Jurkat, Clone E6-1 (cell line): ENCODE results near the gene SLCO2B1. TPM values are rescaled to one million over a fixed set of nuclear protein-coding genes. Genes with fewer than 3 reads are reported as not detected.
"Not testable (repeated sequence)": the region's sequence is repeated elsewhere in the genome, so short reads cannot be mapped to it uniquely, and the experiment has no call there.

Source experiments
- DNase-seq: peaks from one replicate; pipeline ENCODE4 v3.0.0-alpha.2; 2011; ENCODE audit warnings: low read depth, low spot score
- H3K4me3 ChIP-seq: 2 replicates; pipeline ENCODE4 v1.5.1; 2011; ENCODE audit warnings: mild to moderate bottlenecking, low read length, control low read depth, moderate library complexity
- polyA plus RNA-seq: library from polyadenylated mRNA; unstranded; fragments of >200 nt; gene quantifications from one replicate; pipeline ENCODE4 v1.2.1, GENCODE V29; 2012; ENCODE audit warnings: missing spikeins; ENCODE audit not compliant: insufficient read length, insufficient read depth

SLCO2B1 gene
- polyA plus RNA-seq: not detected

GRCh38 chr11:75150879-75151278, at the start of gene SLCO2B1:
Gene SLCO2B1, plus strand, starts transcription at chr11:75151107. Its CDS starts 275 bp downstream, at chr11:75151382.
- H3K4me3 ChIP-seq: no peak within 1 kb of the TSS
- DNase-seq: no peak

DNA sequence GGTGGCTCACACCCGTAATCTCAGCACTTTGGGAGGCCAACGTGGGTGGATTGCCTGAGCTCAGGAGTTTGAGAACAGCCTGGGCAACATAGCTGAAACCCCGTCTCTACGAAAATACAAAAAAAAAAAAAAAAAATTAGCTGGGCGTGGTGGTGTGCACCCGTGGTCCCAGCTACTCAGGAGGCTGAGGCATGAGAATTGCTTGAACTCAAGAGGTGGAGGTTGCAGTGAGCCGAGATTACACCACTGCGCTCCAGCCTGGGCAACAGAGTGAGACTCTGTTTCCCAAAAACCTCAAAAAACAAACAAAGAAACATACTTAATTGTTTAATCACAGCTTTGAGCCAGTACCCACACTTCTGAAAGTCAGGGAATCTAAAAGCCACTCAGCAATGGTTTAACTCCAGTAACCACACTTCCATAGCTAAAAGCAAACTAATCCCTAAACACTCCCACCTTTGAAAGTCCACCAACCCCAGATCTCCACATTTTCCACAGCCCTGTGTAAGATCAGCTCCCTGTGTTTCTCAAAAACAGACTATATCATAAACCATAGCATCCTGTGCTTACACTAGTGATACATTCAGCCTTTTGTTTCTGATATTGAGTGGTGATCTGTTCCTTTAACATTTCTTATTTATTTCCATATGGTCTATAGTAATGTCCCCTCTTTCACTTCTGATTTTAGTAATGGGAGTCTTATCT, 49.3 kb upstream of the SLCO2B1 start:
- no peak overlapping the region for H3K4me3 ChIP-seq

GRCh38 chr11:75103380-75104026, 47.4 kb upstream of the SLCO2B1 start:
- H3K4me3 ChIP-seq: no peak overlapping the region
- DNase-seq: no peak

More for the DNA sequence above, 49.3 kb upstream of the SLCO2B1 start:
- no peak for DNase-seq

- H3K4me3 ChIP-seq: no peak overlapping the region
- no peak for DNase-seq
Observed at GRCh38 chr11:75105462-75105925, 45.4 kb upstream of the SLCO2B1 start.

- not testable (repeated sequence) for H3K4me3 ChIP-seq, DNase-seq
Observed at GRCh38 chr11:75105967-75106681, 44.8 kb upstream of the SLCO2B1 start.

DNA sequence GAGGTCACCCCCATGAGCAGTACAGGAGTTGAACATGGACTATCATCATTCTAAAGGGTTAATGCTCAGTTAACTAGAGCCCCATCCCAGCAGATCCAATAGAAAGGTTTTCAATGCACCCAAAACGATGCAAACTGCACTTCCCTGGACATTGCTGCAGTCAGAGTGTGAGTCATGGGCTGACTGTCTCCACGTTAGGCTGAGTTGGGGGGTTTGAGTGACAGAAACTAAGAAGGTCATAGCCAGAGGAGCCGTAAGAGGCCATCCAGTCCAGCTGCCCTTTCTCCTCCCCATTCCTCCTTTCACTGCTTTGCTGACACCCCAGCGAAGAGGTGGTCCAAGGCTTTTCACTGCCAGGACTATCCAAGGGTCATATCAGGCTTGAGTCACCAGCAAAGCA, 43.7 kb upstream of the SLCO2B1 start:
- DNase-seq: no peak
- H3K4me3 ChIP-seq: no peak overlapping the region

GRCh38 chr11:75112200-75112599, 38.7 kb upstream of the SLCO2B1 start:
- DNase-seq: no peak
- H3K4me3 ChIP-seq: no peak overlapping the region

DNA sequence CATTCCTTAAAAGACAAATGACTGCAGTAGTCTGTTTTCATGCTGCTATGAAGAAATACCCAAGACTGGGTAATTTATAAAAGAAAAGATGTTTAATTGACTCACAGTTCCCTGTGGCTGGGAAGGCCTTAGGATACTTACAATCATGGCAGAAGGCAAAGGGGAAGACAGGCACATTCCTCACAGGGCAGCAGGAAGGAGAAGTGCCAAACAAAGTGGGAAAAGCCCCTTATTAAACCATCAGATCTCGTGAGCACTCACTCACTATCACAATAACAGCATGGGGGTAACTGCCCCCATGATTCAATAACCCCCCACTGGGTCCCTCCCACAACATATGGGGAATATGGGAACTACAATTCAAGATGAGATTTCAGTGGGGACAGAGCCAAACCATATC, 37.9 kb upstream of the SLCO2B1 start:
- no peak overlapping the region for H3K4me3 ChIP-seq
- no peak for DNase-seq

DNA sequence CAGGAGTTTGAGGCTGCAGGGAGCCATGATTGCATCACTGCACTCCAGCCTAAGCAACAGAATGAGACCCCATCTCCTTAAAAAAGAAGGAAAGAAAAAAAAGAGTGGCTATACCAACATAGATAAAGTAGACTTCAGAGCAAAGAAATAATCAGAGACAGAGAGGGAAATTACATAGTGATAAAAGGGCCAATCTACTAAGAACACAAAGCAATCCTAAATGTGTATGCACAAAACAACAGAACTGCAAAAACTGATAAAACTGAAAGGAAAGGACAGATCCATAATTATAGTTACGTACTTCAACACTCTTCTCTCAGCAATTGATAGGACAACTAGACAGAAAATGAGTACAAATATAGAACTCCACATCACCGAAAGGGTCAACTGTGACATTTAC, 36.4 kb upstream of the SLCO2B1 start:
- H3K4me3 ChIP-seq: no peak overlapping the region
- no peak for DNase-seq

GRCh38 chr11:75118577-75118976, 32.3 kb upstream of the SLCO2B1 start:
- no peak for DNase-seq

DNA sequence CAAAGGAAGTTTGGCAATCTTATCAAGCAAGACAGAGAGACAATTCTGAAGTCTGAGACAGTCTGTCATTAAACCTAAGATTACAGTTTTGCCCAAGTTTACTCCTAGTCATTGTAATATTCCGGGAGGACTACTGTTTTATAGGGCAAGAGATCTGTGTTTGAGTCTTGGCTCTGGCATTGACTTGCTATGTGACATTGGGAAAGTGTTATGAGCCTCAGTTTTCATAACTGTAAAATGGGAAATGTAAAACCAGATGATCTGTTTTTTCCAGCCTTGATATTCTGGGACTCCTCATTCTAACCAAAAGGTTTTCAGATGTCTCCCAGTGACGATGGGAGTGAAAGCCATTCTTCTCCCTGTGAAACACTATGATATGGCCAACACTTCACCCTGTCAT, 24.3 kb upstream of the SLCO2B1 start:
- DNase-seq: no peak
- H3K4me3 ChIP-seq: no peak overlapping the region

More at GRCh38 chr11:75118577-75118976, 32.3 kb upstream of the SLCO2B1 start:
- no peak overlapping the region for H3K4me3 ChIP-seq

- H3K4me3 ChIP-seq: no peak overlapping the region
- no peak for DNase-seq
Observed at GRCh38 chr11:75132080-75132479, 18.8 kb upstream of the SLCO2B1 start.

DNA sequence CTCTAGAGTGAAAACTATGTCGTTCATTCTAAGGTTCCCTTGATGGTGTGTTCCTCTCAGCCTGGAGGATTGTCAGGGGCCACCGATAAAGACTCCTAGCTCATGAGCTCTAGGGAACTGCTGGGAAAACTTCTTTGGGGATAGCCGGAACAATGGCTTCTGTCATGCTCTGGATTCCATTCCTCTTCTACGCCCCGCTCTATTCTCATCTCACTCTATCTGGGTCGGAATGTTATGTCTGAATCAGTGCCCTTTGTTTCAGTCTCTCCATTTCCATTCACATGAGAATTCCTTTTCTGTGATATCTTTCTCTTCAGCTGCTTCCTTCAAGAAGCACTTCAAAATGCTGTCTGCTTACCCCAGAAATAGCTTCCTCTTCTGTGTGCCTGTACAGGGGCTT, 16.9 kb upstream of the SLCO2B1 start:
- H3K4me3 ChIP-seq: no peak overlapping the region
- DNase-seq: no peak

DNA sequence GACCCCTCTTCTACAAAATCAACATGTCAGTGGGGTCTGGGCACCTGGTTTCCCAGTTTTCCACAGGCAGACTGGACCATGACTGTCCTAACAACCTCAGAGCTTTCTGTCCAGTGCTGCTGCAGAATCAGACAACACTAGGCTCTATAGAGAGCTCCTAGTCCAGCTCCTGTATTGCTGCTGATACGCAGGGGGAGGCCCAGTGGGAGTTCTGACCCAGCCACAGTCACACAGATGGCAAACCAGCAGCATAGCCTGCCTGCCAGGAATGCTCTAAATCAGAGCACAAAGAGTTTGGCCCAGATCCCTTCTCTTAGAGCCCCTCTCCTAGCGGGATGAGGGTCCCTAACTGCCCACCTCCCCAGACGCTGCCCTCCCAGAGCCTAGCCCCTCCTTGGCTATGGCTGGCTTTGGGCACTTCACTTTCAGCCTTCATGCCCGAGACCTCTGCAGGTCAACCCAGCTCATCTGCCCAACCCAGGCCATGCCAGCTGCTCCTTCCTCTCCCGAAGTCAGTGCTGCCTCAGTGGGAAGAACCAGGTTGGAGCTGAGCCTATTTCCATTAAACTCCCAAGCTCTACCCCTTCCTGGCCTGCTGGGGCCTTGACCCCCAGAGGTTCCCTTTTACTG, 15.8 kb upstream of the SLCO2B1 start:
- H3K4me3 ChIP-seq: no peak overlapping the region

DNA sequence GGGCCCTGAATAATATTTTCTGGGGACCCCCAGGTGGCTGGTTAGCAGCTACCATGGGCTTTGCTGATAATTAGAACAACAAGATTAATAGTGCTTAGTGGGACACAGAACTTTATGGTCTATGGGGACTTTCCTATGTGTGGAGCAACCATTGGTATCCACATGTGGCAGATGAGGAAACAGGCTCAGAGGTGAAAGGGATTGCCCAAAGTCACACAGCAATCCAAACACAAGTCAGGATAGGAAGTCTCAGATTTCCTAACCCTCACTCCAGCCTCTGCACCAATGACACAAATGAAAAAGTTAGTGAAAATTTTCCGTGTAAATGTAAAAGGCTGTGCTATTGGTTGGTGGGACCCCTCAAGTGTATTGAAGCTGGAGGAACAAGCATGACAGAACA, 15.3 kb upstream of the SLCO2B1 start:
- no peak for DNase-seq
- H3K4me3 ChIP-seq: no peak overlapping the region

More for the DNA sequence above, 15.8 kb upstream of the SLCO2B1 start:
- no peak for DNase-seq

DNA sequence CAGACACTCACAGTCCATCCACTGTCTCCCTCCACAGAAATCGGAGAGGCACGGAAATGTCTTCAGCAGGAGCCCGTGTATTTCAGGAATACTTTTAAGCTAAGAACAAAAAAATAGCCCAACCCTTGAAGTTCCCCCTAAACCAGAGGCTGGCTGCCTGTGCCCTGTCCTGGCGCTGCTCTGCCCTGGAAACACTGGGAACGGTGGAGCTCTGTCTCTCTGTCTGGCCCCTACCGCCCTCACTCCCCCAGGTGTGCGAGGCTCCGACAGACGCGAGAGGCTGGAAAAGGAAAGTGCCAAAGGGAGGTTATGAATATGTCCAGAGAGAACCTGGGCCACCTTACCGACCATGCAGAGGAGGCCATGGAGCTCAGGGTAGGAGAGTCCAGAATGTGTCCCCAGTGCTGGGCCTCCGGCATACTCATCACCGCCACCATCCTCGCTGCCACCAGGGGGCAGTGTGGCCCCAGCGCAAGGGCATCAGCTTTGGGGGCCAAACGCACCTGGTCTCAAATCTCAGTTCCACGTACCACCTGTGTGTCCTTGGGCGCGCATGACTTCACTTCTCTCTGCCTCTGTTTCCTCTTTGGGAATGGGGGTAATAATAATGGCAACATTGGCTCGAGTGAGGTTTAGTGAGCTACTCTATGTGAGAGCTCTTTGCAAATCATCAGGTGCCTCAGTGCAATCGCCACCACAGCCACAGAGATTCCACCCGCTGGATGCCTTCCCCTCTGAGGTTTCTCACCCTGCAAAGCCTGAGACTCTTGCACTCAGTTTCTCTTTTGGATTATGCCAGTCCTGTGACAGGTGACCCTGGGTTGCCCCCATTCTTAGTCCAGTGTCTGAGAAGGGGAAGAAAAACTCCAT, 10.4 kb upstream of the SLCO2B1 start:
- no peak overlapping the region for H3K4me3 ChIP-seq
- DNase-seq: peak; percentile 51

DNA sequence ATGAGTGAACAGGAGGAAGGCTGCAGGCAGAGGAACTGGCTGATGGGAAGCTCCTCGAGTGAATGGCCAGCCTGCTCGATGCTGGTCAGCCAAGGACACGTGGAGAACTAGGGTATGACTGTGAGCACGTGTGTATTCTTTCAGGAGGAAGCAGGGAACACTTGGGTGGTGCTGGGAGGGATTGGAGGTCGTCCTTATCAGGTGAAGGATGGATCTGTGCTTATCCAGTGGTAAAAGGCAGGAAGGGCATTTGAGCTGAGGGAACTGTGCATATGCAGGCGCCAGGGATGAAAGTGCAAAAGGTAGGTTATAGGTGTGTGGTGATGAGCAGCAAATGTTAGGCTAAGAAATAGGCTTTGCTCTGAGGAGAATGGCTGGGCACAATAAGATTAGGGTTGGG, 9.7 kb upstream of the SLCO2B1 start:
- H3K4me3 ChIP-seq: no peak overlapping the region
- no peak for DNase-seq

DNA sequence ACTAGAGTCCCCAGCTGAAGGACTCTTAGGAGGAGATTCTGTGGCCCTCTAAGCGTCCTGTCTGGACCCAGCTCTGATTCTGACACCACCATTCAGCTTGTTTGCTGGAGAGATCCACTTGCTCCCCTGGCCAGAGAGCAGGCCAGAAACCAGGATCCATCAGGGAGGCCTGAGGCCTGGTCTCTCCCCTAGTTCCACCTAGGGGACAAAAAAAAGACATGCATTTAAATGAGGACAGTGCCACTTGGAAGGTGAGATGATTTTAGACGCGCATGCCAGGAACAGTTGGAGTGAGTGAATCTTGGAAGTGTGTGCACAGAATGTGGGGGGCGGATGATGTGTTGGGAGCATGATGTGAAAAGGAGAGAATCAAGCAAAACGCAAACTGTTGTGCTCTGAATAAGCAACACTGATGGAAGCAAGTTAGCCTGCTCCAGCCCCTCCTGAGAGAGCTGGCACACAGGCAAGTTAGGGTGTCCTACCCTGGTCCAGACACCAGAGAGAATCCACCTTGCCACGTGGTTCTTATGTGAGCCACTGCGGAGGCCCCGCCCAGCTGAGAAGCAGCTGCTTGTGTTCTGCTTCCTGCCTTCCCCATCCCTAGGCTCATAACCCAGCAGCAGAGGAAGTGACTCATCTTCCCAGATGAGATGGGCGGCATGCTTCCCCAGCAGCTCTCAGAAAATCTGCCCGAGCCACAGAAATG, 8.0 kb upstream of the SLCO2B1 start:
- no peak overlapping the region; the same call in 1 of the 2 replicates for H3K4me3 ChIP-seq
- peak; percentile 92 for DNase-seq
